GM10847 (cell line): Measurements from ENCODE around the gene SEC14L2.

Experiments
- POLR2A ChIP-seq: IDR thresholded peaks from 2 replicates; pipeline ENCODE4 v1.6.1; 2011; ENCODE audit not compliant: insufficient read length; ENCODE audit errors: extremely low read depth

The SEC14L2 gene

GRCh38 chr22:30392661-30393321, 4.0 kb upstream of the SEC14L2 start:
- TF ChIP-seq POLR2A, result no peak

GRCh38 chr22:30393322-30393680, 3.5 kb upstream of the SEC14L2 start:
- TF ChIP-seq POLR2A, result no peak

GRCh38 chr22:30393885-30394284, 2.9 kb upstream of the SEC14L2 start:
- no peak for TF ChIP-seq POLR2A

- TF ChIP-seq POLR2A, result no peak
Observed at GRCh38 chr22:30397656-30398635, 1.1 kb downstream of the SEC14L2 start.

GRCh38 chr22:30398685-30399680, 2.2 kb downstream of the SEC14L2 start:
- no peak for TF ChIP-seq POLR2A

- no peak for TF ChIP-seq POLR2A
Observed at GRCh38 chr22:30399718-30400117, 2.9 kb downstream of the SEC14L2 start.

- no peak for TF ChIP-seq POLR2A
Observed at GRCh38 chr22:30400159-30400558, 3.3 kb downstream of the SEC14L2 start.

- no peak for TF ChIP-seq POLR2A
Observed at GRCh38 chr22:30402028-30402765, 5.4 kb downstream of the SEC14L2 start.

GRCh38 chr22:30404307-30404706, 7.5 kb downstream of the SEC14L2 start:
- TF ChIP-seq POLR2A, result no peak

- TF ChIP-seq POLR2A, result no peak
Observed at GRCh38 chr22:30405731-30406130, 8.9 kb downstream of the SEC14L2 start.

GRCh38 chr22:30406400-30406799, 9.6 kb downstream of the SEC14L2 start:
- TF ChIP-seq POLR2A, result no peak

GRCh38 chr22:30408388-30409102, 11.7 kb downstream of the SEC14L2 start:
- TF ChIP-seq POLR2A, result no peak

- TF ChIP-seq POLR2A, result no peak
Observed at GRCh38 chr22:30411780-30412179, 15.0 kb downstream of the SEC14L2 start.

- TF ChIP-seq POLR2A, result no peak
Observed at GRCh38 chr22:30413001-30413400, 16.2 kb downstream of the SEC14L2 start.
